Esophagus (tissue), 2 donors: ENCODE measurements around the gene ACAP2. TPM values are rescaled to one million over a fixed set of nuclear protein-coding genes. Genes with fewer than 3 reads are reported as not detected.

ENCODE experiments used
- H3K27ac ChIP-seq, 2 donors: one replicate each; pipeline ENCODE4 v1.5.1; 2013; ENCODE audit warnings: low read depth in 2 of 2, mild to moderate bottlenecking in 2 of 2, inconsistent platforms in 1 of 2, low read length in 1 of 2, moderate library complexity in 1 of 2
- H3K27me3 ChIP-seq, 2 donors: one replicate each; pipeline ENCODE4 v1.6.1; 2013; ENCODE audit warnings: low read length in 2 of 2, control low read depth in 1 of 2, mild to moderate bottlenecking in 1 of 2; ENCODE audit not compliant: insufficient read depth in 2 of 2, control insufficient read depth in 1 of 2
- H3K36me3 ChIP-seq, 2 donors: one replicate each; pipeline ENCODE4 v1.6.1; 2013; ENCODE audit warnings: low read length in 1 of 2; ENCODE audit not compliant: control insufficient read depth in 2 of 2, insufficient read depth in 2 of 2
- H3K4me1 ChIP-seq, 2 donors: one replicate each; pipeline ENCODE4 v1.6.1; 2013; ENCODE audit warnings: low read length in 1 of 2; ENCODE audit not compliant: control insufficient read depth in 2 of 2, insufficient read depth in 2 of 2
- H3K4me3 ChIP-seq, 2 donors: one replicate each; pipeline ENCODE4 v1.5.1; 2013; ENCODE audit warnings: low read length in 2 of 2, mild to moderate bottlenecking in 2 of 2, low read depth in 1 of 2, moderate library complexity in 1 of 2
- H3K9me3 ChIP-seq, 2 donors: one replicate each; pipeline ENCODE4 v1.6.1; 2013; ENCODE audit warnings: mild to moderate bottlenecking in 2 of 2, low read depth in 1 of 2, low read length in 1 of 2, moderate library complexity in 1 of 2; ENCODE audit not compliant: control insufficient read depth in 2 of 2, insufficient read depth in 1 of 2
- WGBS, 2 donors: extraction: QIAGEN DNeasy Blood & Tissue Kit; methylation state at CpG; one replicate each; pipeline ENCODE4 v1.1.7; 2013; 5-methylcytosine and 5-hydroxymethylcytosine counted together
- polyA plus RNA-seq, 2 donors: library from polyadenylated mRNA; stranded (reverse); fragments of 200-250 nt; gene quantifications; one replicate each; pipeline ENCODE4 v1.2.3, GENCODE V29; 2013
- donor health status: healthy with polysubstance abuse.
- donor health status: Bipolar disorder and iron deficiency.

The ACAP2 gene
- polyA plus RNA-seq, 2 donors, result 11.9 to 12.5 TPM

DNA sequence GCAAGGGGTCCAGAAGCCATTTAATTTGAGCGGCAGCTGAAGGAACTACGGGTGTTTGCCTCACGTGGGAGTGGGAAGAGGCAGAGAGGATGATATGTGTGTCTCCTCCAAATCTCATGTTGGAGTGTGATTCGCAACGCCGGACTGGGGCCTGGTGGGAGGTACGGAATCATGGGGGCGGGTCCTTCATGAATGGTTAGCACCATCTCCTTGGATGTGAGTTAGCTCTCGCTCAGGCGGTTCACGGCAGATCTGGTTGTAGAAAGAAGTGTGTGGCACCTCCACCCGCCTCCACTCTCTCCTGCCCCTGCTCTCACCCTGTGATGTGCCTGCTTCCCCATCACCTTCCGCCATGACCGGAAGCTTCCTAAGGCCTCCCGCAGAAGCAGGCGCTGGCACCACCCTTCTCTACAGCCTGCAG, 197.3 kb downstream of the ACAP2 start:
- H3K9me3 ChIP-seq, result no peaks in the 10 kb centered on the region
- 95 to 97% methylated on average over 16 of the region's 16 CpGs for WGBS, 2 donors
- H3K36me3 ChIP-seq, result peaks cover 0 to 2% of the 10 kb centered on the region in 2 donors

GRCh38 chr3:195241592-195242355, 201.0 kb downstream of the ACAP2 start:
- H3K27me3 ChIP-seq, result no peaks in the 10 kb centered on the region
- H3K4me3 ChIP-seq, result no peak overlapping the region
- peak overlapping the region in 1 of 2 donors; percentile 25 for H3K27ac ChIP-seq
- no peaks in the 10 kb centered on the region for H3K36me3 ChIP-seq
- WGBS, 2 donors, result 91 to 92% methylated on average over 12 of the region's 12 CpGs
- H3K4me1 ChIP-seq, result peaks cover 5 to 17% of the 10 kb centered on the region in 2 donors
- peaks cover 0 to 9% of the 10 kb centered on the region in 2 donors for H3K9me3 ChIP-seq

More for the DNA sequence above, 197.3 kb downstream of the ACAP2 start:
- no peaks in the 10 kb centered on the region for H3K27me3 ChIP-seq
- H3K4me3 ChIP-seq, result no peak overlapping the region
- no peak overlapping the region for H3K27ac ChIP-seq
- peaks cover 3 to 7% of the 10 kb centered on the region in 2 donors for H3K4me1 ChIP-seq

DNA sequence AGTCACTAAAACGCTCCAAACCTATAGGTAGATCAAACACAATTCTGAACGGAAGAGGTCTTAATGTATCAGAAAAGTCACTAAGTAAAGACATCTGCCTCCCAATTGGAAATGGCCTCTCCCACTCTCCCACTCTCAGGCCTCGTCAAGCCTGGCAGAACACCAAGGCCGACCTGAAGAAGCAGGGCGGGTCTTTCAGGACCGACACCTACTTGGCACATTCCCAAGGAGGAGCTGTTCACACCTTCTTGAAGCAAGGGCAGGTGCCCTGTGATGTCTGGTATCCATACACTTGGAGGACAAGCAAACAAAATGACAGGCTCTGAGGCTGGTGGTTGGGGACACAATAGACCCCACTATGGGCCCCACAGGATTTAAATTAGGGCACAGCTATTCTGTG, 201.9 kb downstream of the ACAP2 start:
- no peaks in the 10 kb centered on the region for H3K36me3 ChIP-seq
- H3K27ac ChIP-seq, result no peak overlapping the region
- peaks cover 5 to 17% of the 10 kb centered on the region in 2 donors for H3K4me1 ChIP-seq
- 68 to 70% methylated on average over 6 of the region's 6 CpGs for WGBS, 2 donors
- no peaks in the 10 kb centered on the region for H3K27me3 ChIP-seq
- peaks cover 0 to 10% of the 10 kb centered on the region in 2 donors for H3K9me3 ChIP-seq
- H3K4me3 ChIP-seq, result no peak overlapping the region

DNA sequence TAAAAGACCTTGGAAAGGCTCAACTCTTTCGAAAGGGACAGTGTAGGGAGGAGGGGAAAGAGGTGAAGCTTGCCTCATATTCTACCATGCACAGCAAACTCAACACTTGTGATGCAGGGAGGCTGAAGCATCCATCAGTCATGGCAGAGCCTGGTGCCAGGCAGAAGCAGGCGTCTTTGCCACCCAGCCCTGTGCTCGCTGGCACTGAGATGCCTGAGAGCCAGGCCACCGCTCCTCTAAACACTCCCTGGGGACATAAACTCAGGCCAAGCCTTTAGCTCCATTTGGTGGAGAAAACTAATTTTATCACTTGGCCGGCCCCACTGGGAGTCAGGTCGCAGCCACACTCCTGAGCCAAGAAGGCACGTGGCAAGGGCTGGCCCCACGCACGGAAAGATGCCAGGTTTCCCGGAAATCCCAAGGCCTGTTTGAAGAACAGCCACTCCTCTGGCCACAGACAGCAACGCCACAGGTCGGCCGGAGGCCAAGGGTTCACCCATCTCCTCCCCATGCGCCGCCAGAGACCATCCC, 202.6 kb downstream of the ACAP2 start:
- WGBS, 2 donors, result 77 to 78% methylated on average over 15 of the region's 15 CpGs
- peaks cover 5 to 17% of the 10 kb centered on the region in 2 donors for H3K4me1 ChIP-seq
- no peaks in the 10 kb centered on the region for H3K27me3 ChIP-seq
- H3K4me3 ChIP-seq, result no peak overlapping the region
- H3K9me3 ChIP-seq, result peaks cover 0 to 10% of the 10 kb centered on the region in 2 donors
- no peaks in the 10 kb centered on the region for H3K36me3 ChIP-seq
- peak overlapping the region; percentile 35 to 57 for H3K27ac ChIP-seq

DNA sequence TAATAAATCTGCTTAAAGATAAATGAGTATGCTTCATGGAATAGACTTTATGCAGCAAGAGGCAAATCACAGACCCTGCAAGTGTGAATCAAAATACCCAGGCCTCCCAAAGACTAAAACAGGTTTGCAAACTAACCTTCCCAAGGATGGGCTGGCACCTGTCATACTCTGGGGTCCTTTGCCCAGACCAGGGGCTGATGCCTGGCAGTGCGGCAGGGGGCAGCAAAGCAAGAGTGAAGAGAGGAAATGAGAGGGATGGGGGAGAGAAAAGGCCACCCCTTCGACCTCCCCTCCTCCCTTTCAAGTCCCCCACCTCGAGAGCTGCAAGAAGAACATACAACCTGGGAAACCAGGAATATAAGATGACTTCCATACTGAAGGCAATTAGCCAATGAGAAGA, 203.7 kb downstream of the ACAP2 start:
- peaks cover 5 to 17% of the 10 kb centered on the region in 2 donors for H3K4me1 ChIP-seq
- H3K9me3 ChIP-seq, result peaks cover 0 to 10% of the 10 kb centered on the region in 2 donors
- 83 to 88% methylated on average over 3 of the region's 3 CpGs for WGBS, 2 donors
- no peaks in the 10 kb centered on the region for H3K27me3 ChIP-seq
- H3K4me3 ChIP-seq, result no peak overlapping the region
- H3K27ac ChIP-seq, result peak overlapping the region; percentile 39 to 71
- no peaks in the 10 kb centered on the region for H3K36me3 ChIP-seq

- Histone ChIP-seq H3K4me3 (no peak overlapping the region), H3K27me3 (no peaks in the 10 kb centered on the region), H3K9me3 (peaks cover 0 to 10% of the 10 kb centered on the region in 2 donors), H3K4me1 (peaks cover 5 to 17% of the 10 kb centered on the region in 2 donors), H3K27ac (peak overlapping the region; percentile 62 to 80), H3K36me3 (no peaks in the 10 kb centered on the region)
- WGBS, 2 donors, result 65 to 72% methylated on average over 10 of the region's 10 CpGs
These were observed 204.2 kb downstream of the ACAP2 start for GRCh38 chr3:195238586-195239118.

DNA sequence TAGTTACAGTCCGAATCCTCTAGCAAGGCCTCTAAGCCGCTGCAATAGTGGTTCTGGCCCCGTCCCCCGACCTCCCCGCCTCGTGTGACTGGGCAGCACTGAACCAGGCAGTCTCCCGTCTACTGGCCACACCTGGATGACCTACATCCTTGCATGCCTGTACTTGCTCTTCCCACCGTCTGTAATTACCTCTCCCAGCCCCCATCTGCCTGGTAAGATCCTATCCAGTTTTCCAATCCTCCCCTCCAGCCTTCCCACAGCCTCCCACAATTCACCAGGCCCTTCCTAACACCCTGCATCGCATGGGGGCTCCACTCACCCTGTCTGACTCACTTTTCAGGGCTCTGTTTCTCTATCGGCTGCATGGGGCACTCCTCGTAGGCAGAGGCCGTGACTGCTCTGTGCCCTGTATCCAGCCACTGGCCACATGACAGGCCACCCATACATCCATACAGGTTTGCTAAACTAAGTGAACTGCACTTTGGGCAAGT, 204.7 kb downstream of the ACAP2 start:
- Histone ChIP-seq H3K4me3 (no peak overlapping the region), H3K9me3 (peaks cover 0 to 10% of the 10 kb centered on the region in 2 donors), H3K36me3 (no peaks in the 10 kb centered on the region), H3K27ac (peak overlapping the region; percentile 62 to 80), H3K4me1 (peaks cover 5 to 17% of the 10 kb centered on the region in 2 donors), H3K27me3 (no peaks in the 10 kb centered on the region)
- WGBS, 2 donors, result 84 to 87% methylated on average over 12 of the region's 12 CpGs

DNA sequence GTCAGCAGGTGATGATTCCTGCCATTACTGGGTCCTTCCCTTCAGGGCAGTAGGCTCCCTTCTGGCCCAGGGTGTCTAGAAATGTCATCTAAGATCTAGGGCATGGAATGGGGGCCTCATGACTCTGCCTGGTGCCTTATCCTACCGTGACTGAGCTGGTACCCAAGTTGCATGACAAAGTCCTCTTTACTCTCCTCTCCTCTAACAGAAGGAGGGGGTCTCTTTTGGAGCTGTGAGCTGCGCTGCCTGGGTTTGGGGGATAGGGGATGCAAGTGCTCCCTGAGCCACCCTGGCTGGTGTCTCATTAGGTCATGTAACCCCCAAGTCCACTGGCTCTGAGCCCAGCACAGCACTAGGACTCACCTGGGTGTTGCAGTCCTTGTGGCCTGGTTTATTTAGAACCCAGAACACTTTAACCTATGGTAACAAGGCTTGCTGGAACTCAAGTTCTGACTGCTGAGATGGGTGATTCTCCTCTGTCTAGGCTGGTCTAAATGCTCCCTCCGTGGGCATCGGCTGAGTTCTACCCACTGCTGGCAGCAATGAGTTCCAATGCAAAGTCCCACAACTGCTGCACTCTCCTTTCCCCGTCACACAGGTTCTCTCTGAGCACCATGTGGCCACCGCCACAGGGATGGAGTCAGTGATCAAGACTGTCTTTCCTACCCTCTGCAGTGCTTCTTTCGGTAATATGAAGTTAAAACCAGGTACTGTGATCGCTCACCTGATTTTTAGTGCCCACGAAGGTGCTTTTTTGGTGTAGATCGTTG, 205.8 kb downstream of the ACAP2 start:
- H3K4me3 ChIP-seq, result no peak overlapping the region
- H3K27me3 ChIP-seq, result no peaks in the 10 kb centered on the region
- WGBS, 2 donors, result 96 to 98% methylated on average over 10 of the region's 10 CpGs
- peaks cover 0 to 10% of the 10 kb centered on the region in 2 donors for H3K9me3 ChIP-seq
- no peak overlapping the region for H3K27ac ChIP-seq
- no peaks in the 10 kb centered on the region for H3K36me3 ChIP-seq
- peaks cover 5 to 17% of the 10 kb centered on the region in 2 donors for H3K4me1 ChIP-seq

- Histone ChIP-seq H3K4me3 (no peak overlapping the region), H3K36me3 (no peaks in the 10 kb centered on the region), H3K27ac (no peak overlapping the region), H3K9me3 (peaks cover 0 to 10% of the 10 kb centered on the region in 2 donors), H3K27me3 (no peaks in the 10 kb centered on the region), H3K4me1 (peaks cover 5 to 17% of the 10 kb centered on the region in 2 donors)
- WGBS, 2 donors, result 97 to 99% methylated on average over 5 of the region's 5 CpGs
These were observed 206.6 kb downstream of the ACAP2 start for GRCh38 chr3:195236076-195236798.
